ENCODE data around the gene GRID1.

Gene GRID1

DNA sequence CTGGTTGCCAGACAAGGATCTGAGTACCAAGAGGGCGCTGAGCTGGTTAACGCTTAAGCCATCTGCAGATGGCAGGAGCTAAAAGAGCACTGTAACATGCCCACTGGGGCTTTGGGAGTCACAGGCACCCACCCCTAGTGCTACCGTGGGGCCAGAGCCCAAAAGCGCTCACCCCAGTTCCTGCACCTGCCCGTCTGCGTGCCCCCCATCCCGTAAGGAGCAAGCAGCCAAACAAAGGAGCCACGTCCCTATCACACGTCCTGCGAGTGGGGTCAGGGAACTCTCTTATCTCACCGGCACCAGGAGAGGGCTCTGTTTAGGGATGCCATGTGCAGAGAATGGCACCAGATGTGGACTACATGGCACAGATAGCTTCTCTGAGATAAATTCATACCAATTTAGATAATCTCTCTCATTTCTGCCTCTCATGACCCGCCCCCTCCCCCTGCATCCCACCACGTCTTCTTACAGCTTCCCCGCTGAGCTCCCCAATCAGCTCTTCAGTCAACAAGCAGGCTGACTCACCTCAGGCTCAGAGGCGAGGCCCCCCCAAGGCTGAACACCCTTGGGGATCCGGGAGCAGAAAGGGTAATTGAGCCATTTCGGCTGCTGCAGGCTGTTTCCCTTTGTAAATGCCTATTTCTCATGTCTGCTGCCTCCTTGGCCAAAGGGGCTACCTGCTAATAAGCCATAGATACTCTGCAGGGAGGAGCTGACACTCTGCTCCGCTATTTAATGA, 235.7 kb downstream of the GRID1 start:
- Histone ChIP-seq H2AFZ (ENCODE audit: low read length) (no peak overlapping the region), H3K4me2 (ENCODE audit: low read depth, low read length) (no peak overlapping the region), H3K4me1 (ENCODE audit: low read length) (peaks cover 20% of the 10 kb centered on the region), H3K9me3 (replicated peaks; ENCODE audit: insufficient read depth, low read length) (no peaks in the 10 kb centered on the region), H3K27me3 (replicated peaks; ENCODE audit: insufficient read depth, low read length) (no peaks in the 10 kb centered on the region), H3K4me3 (ENCODE audit: low read length) (no peak overlapping the region), H3K27ac (ENCODE audit: low read length) (no peak overlapping the region), H3K9me2 (replicated peaks; ENCODE audit: insufficient read depth, low read length) (no peaks in the 10 kb centered on the region), H3K36me3 (replicated peaks; ENCODE audit: insufficient read depth, low read length) (no peaks in the 10 kb centered on the region), H3F3A (ENCODE audit: insufficient read depth, low read length) (no peaks in the 10 kb centered on the region), H3K79me2 (ENCODE audit: low read length) (no peaks in the 10 kb centered on the region), H3K9ac (ENCODE audit: low read length) (no peak overlapping the region), H4K20me1 (ENCODE audit: insufficient read depth, low read length) (no peaks in the 10 kb centered on the region)
- DNase-seq: no peak
- no peak for TF ChIP-seq EZH2phosphoT487 (IDR thresholded peaks at IDR 0.05; ENCODE audit: low read length)
- TF ChIP-seq, protein P1, sequence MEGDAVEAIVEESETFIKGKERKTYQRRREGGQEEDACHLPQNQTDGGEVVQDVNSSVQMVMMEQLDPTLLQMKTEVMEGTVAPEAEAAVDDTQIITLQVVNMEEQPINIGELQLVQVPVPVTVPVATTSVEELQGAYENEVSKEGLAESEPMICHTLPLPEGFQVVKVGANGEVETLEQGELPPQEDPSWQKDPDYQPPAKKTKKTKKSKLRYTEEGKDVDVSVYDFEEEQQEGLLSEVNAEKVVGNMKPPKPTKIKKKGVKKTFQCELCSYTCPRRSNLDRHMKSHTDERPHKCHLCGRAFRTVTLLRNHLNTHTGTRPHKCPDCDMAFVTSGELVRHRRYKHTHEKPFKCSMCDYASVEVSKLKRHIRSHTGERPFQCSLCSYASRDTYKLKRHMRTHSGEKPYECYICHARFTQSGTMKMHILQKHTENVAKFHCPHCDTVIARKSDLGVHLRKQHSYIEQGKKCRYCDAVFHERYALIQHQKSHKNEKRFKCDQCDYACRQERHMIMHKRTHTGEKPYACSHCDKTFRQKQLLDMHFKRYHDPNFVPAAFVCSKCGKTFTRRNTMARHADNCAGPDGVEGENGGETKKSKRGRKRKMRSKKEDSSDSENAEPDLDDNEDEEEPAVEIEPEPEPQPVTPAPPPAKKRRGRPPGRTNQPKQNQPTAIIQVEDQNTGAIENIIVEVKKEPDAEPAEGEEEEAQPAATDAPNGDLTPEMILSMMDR (IDR thresholded peaks at IDR 0.05; ENCODE audit: low read length): no peak
- TF ChIP-seq EZH2 (optimal IDR thresholded peaks at IDR 0.05; ENCODE audit: low read depth, low read length): no peak

DNA sequence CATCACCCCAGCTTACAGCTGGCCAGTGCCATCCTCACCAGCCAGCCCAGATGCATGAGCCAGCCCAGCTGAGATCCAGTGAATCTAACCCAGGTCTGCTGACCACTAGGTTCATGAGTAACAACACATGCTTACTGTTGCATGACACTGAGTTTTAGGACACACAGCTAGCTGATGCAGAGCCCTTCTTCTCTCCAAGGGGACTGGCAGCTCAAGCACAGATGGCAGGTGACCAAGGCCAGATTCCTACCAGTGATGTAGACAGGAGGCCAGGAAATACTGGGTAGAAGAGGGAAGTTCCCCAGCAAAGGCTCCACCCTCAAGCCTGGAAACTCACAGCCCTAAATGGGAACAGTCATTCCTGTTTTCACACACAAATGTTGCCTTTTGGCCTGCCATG, 236.6 kb downstream of the GRID1 start:
- no peak overlapping the region for H3K4me2 ChIP-seq (ENCODE audit: low read depth, low read length)
- no peaks in the 10 kb centered on the region for H3F3A ChIP-seq (ENCODE audit: insufficient read depth, low read length)
- peaks cover 20% of the 10 kb centered on the region for H3K4me1 ChIP-seq (ENCODE audit: low read length)
- no peaks in the 10 kb centered on the region for H4K20me1 ChIP-seq (ENCODE audit: insufficient read depth, low read length)
- no peak overlapping the region for H3K9ac ChIP-seq (ENCODE audit: low read length)
- no peaks in the 10 kb centered on the region for H3K79me2 ChIP-seq (ENCODE audit: low read length)
- TF ChIP-seq EZH2 (optimal IDR thresholded peaks at IDR 0.05; ENCODE audit: low read depth, low read length): no peak
- TF ChIP-seq, protein P1 (IDR thresholded peaks at IDR 0.05; ENCODE audit: low read length): no peak
- TF ChIP-seq EZH2phosphoT487 (IDR thresholded peaks at IDR 0.05; ENCODE audit: low read length): no peak
- H3K27me3 ChIP-seq (replicated peaks; ENCODE audit: insufficient read depth, low read length): no peaks in the 10 kb centered on the region
- H3K9me2 ChIP-seq (replicated peaks; ENCODE audit: insufficient read depth, low read length): no peaks in the 10 kb centered on the region
- H3K27ac ChIP-seq (ENCODE audit: low read length): no peak overlapping the region
- no peak for DNase-seq
- H2AFZ ChIP-seq (ENCODE audit: low read length): no peak overlapping the region
- H3K4me3 ChIP-seq (ENCODE audit: low read length): no peak overlapping the region
- no peaks in the 10 kb centered on the region for H3K9me3 ChIP-seq (replicated peaks; ENCODE audit: insufficient read depth, low read length)
- no peaks in the 10 kb centered on the region for H3K36me3 ChIP-seq (replicated peaks; ENCODE audit: insufficient read depth, low read length)

DNA sequence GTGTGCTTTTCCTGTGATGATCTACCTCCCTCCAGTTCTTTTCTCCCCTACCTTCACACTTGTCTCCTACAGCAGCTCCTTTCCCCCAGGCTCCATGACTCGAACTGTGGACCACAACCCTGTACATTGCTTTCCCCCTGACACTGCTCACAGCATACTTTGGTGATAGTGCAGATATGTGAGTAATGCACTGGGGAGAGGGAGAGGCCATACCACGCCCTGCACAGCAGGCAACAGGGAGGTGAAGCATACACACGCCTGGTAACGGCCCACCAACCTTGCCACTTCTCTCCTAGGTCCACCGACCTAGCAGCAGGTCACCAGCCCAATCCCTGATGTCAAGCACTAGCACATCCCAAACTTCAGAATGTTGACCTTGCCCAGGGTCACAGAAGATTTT, 238.2 kb downstream of the GRID1 start:
- TF ChIP-seq EZH2phosphoT487 (IDR thresholded peaks at IDR 0.05; ENCODE audit: low read length): no peak
- TF ChIP-seq, protein P1 (IDR thresholded peaks at IDR 0.05; ENCODE audit: low read length): no peak
- no peak for TF ChIP-seq EZH2 (optimal IDR thresholded peaks at IDR 0.05; ENCODE audit: low read depth, low read length)
- no peak overlapping the region for H3K4me3 ChIP-seq (ENCODE audit: low read length)

More for the DNA sequence above, 238.2 kb downstream of the GRID1 start:
- DNase-seq: no peak
- Histone ChIP-seq H2AFZ (ENCODE audit: low read length) (no peak overlapping the region), H3K4me2 (ENCODE audit: low read depth, low read length) (no peak overlapping the region), H3F3A (ENCODE audit: insufficient read depth, low read length) (no peaks in the 10 kb centered on the region), H4K20me1 (ENCODE audit: insufficient read depth, low read length) (no peaks in the 10 kb centered on the region), H3K36me3 (replicated peaks; ENCODE audit: insufficient read depth, low read length) (no peaks in the 10 kb centered on the region), H3K9ac (ENCODE audit: low read length) (no peak overlapping the region), H3K4me1 (ENCODE audit: low read length) (peaks cover 20% of the 10 kb centered on the region), H3K27ac (ENCODE audit: low read length) (no peak overlapping the region), H3K27me3 (replicated peaks; ENCODE audit: insufficient read depth, low read length) (no peaks in the 10 kb centered on the region), H3K9me3 (replicated peaks; ENCODE audit: insufficient read depth, low read length) (no peaks in the 10 kb centered on the region), H3K79me2 (ENCODE audit: low read length) (no peaks in the 10 kb centered on the region), H3K9me2 (replicated peaks; ENCODE audit: insufficient read depth, low read length) (no peaks in the 10 kb centered on the region)
